H1 (cell line): ENCODE measurements around the gene IFIT2. TPM values are rescaled to one million over a fixed set of nuclear protein-coding genes. Genes with fewer than 3 reads are reported as not detected.

Experiments used
- BACH1 ChIP-seq: IDR thresholded peaks from 2 replicates; pipeline ENCODE4 v1.6.1; 2012; ENCODE audit warnings: low read length, improper control_type of control experiment
- BCL11A ChIP-seq, 2 experiments: IDR thresholded peaks; one replicate each; pipeline ENCODE4 v1.6.1; 2011; ENCODE audit warnings: low read depth in 2 of 2, low read length in 2 of 2, mild to moderate bottlenecking in 2 of 2
- CBX5 ChIP-seq: fragments of 300-800, 300-1000 bp; sonication (generic); IDR thresholded peaks from 2 replicates; pipeline ENCODE4 v1.7.1; 2016; ENCODE audit warnings: antibody characterized with exemption, low read length, low read depth
- CEBPB ChIP-seq: IDR thresholded peaks from 2 replicates; pipeline ENCODE4 v1.6.1; 2012; ENCODE audit warnings: low read depth, low read length
- JUN ChIP-seq: IDR thresholded peaks from 2 replicates; pipeline ENCODE4 v1.6.1; 2011; ENCODE audit warnings: low read depth, mild to moderate bottlenecking, improper control_type of control experiment, low read length
- POLR2A ChIP-seq, 2 experiments: IDR thresholded peaks; 1 replicate in 1 of 2; 2 replicates in 1 of 2; pipeline ENCODE4 v1.6.1; 2011; ENCODE audit warnings: low read depth in 2 of 2, low read length in 2 of 2, mild to moderate bottlenecking in 2 of 2; ENCODE audit errors: control extremely low read depth in 1 of 2
- SIN3A ChIP-seq, 2 experiments: IDR thresholded peaks in 1 of 2; conservative IDR thresholded peaks in 1 of 2; 2 replicates each; pipeline ENCODE4 v1.6.1; 2011 to 2012; ENCODE audit warnings: low read length in 2 of 2, improper control_type of control experiment in 1 of 2, low read depth in 1 of 2, mild to moderate bottlenecking in 1 of 2
- SP4 ChIP-seq: IDR thresholded peaks from 2 replicates; pipeline ENCODE4 v1.6.1; 2012; ENCODE audit warnings: low read length, inconsistent platforms
- polyA plus RNA-seq, 7 experiments: library from polyadenylated mRNA; depleted of rRNA in 3 of 7; stranded (reverse) in 5 of 7; unstranded in 2 of 7; fragments of >200 nt in 5 of 7; fragments of 200-250 nt in 2 of 7; gene quantifications; 1 replicate in 5 of 7; 2 replicates in 1 of 7; 4 replicates in 1 of 7; pipeline versions ENCODE4 v1.2.1 to v1.2.3, GENCODE V29; 2011 to 2013; ENCODE audit warnings: missing spikeins in 2 of 7, mixed read lengths in 2 of 7
- total RNA-seq: library from RNA; stranded (reverse); fragmentation: NEBNext Ultra II Directional; extraction: Animal tissue kit (Norgen Biotek cat#: 25700); gene quantifications from 2 replicates; pipeline ENCODE4 v1.2.1, GENCODE V29; 2021
- TF ChIP-seq, protein P1 (sequence below): fragments of 300-600 bp; sonication (generic); IDR thresholded peaks from 2 replicates; pipeline ENCODE4 v1.7.1; 2012; ENCODE audit warnings: low read length, moderate library complexity, mild to moderate bottlenecking, inconsistent platforms; ENCODE audit not compliant: insufficient replicate concordance
- TF ChIP-seq, protein P2 (sequence below): IDR thresholded peaks from 2 replicates; pipeline ENCODE4 v1.6.1; 2011; ENCODE audit warnings: low read length, improper control_type of control experiment

The IFIT2 gene
- total and polyA plus RNA-seq, 2 of the 8 experiments (the other 6 are each of a cell fraction or from before 2014, with no cell fraction given): 0.03 to 0.35 TPM

DNA sequence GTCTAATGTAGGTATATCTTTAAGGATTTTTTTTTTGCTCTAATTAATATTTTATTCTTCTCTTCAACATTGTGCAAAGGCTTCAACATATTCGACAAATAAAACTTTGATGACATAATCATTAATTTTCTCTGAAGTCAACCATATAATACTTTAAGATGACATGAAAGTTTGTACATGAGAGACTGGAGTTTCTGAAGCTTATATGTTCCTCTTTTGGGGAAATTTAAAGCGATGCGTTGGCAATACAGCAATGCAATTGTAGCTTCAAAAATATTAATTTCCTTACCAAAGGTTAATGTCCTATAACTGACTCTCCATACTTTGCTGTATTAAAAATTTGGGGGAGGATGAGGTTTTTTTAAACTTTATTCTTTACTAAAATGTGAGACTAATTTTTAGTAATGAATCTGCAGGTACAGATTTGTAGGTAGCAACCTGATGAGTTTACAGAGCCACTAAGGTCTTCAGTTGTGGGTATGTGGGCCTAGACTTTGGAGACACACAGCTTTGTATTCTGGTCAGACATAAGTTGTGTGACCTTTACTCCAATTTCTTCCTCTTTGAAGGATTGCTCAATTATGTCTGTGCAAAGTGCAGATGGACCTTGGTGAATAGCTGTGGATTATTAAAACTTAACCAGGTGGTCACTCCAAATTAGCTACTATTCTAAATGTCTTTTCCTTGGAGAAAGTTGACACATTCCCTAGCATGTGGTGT is 32.3 kb upstream of the IFIT2 start (continued):
- TF ChIP-seq, protein P1, sequence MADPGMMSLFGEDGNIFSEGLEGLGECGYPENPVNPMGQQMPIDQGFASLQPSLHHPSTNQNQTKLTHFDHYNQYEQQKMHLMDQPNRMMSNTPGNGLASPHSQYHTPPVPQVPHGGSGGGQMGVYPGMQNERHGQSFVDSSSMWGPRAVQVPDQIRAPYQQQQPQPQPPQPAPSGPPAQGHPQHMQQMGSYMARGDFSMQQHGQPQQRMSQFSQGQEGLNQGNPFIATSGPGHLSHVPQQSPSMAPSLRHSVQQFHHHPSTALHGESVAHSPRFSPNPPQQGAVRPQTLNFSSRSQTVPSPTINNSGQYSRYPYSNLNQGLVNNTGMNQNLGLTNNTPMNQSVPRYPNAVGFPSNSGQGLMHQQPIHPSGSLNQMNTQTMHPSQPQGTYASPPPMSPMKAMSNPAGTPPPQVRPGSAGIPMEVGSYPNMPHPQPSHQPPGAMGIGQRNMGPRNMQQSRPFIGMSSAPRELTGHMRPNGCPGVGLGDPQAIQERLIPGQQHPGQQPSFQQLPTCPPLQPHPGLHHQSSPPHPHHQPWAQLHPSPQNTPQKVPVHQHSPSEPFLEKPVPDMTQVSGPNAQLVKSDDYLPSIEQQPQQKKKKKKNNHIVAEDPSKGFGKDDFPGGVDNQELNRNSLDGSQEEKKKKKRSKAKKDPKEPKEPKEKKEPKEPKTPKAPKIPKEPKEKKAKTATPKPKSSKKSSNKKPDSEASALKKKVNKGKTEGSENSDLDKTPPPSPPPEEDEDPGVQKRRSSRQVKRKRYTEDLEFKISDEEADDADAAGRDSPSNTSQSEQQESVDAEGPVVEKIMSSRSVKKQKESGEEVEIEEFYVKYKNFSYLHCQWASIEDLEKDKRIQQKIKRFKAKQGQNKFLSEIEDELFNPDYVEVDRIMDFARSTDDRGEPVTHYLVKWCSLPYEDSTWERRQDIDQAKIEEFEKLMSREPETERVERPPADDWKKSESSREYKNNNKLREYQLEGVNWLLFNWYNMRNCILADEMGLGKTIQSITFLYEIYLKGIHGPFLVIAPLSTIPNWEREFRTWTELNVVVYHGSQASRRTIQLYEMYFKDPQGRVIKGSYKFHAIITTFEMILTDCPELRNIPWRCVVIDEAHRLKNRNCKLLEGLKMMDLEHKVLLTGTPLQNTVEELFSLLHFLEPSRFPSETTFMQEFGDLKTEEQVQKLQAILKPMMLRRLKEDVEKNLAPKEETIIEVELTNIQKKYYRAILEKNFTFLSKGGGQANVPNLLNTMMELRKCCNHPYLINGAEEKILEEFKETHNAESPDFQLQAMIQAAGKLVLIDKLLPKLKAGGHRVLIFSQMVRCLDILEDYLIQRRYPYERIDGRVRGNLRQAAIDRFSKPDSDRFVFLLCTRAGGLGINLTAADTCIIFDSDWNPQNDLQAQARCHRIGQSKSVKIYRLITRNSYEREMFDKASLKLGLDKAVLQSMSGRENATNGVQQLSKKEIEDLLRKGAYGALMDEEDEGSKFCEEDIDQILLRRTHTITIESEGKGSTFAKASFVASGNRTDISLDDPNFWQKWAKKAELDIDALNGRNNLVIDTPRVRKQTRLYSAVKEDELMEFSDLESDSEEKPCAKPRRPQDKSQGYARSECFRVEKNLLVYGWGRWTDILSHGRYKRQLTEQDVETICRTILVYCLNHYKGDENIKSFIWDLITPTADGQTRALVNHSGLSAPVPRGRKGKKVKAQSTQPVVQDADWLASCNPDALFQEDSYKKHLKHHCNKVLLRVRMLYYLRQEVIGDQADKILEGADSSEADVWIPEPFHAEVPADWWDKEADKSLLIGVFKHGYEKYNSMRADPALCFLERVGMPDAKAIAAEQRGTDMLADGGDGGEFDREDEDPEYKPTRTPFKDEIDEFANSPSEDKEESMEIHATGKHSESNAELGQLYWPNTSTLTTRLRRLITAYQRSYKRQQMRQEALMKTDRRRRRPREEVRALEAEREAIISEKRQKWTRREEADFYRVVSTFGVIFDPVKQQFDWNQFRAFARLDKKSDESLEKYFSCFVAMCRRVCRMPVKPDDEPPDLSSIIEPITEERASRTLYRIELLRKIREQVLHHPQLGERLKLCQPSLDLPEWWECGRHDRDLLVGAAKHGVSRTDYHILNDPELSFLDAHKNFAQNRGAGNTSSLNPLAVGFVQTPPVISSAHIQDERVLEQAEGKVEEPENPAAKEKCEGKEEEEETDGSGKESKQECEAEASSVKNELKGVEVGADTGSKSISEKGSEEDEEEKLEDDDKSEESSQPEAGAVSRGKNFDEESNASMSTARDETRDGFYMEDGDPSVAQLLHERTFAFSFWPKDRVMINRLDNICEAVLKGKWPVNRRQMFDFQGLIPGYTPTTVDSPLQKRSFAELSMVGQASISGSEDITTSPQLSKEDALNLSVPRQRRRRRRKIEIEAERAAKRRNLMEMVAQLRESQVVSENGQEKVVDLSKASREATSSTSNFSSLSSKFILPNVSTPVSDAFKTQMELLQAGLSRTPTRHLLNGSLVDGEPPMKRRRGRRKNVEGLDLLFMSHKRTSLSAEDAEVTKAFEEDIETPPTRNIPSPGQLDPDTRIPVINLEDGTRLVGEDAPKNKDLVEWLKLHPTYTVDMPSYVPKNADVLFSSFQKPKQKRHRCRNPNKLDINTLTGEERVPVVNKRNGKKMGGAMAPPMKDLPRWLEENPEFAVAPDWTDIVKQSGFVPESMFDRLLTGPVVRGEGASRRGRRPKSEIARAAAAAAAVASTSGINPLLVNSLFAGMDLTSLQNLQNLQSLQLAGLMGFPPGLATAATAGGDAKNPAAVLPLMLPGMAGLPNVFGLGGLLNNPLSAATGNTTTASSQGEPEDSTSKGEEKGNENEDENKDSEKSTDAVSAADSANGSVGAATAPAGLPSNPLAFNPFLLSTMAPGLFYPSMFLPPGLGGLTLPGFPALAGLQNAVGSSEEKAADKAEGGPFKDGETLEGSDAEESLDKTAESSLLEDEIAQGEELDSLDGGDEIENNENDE: no peak
- TF ChIP-seq, protein P2, sequence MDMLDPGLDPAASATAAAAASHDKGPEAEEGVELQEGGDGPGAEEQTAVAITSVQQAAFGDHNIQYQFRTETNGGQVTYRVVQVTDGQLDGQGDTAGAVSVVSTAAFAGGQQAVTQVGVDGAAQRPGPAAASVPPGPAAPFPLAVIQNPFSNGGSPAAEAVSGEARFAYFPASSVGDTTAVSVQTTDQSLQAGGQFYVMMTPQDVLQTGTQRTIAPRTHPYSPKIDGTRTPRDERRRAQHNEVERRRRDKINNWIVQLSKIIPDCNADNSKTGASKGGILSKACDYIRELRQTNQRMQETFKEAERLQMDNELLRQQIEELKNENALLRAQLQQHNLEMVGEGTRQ: no peak
- TF ChIP-seq CEBPB (no peak), SP4 (no peak), SIN3A (conservative IDR thresholded peaks at IDR 0.05 in 1 of 2, IDR thresholded peaks at IDR 0.05 in 1 of 2; ENCODE audit: low read depth in 1 of 2, low read length in 2 of 2) (no peak), BCL11A (IDR thresholded peaks at IDR 0.05; ENCODE audit: low read depth in 2 of 2, low read length in 2 of 2) (no peak), CBX5 (no peak), BACH1 (no peak), JUN (no peak), POLR2A (IDR thresholded peaks at IDR 0.05; ENCODE audit: control extremely low read depth in 1 of 2, low read depth in 2 of 2, low read length in 2 of 2) (no peak)
